SK-N-SH treated with all-trans-retinoic acid at 6 μM for 48 hours (cell line): Measurements from ENCODE around the gene GPR3.

ENCODE experiments used
- ATAC-seq: fragments of 200-7000 bp; cut with Tn5 transposase; 3 replicates; pipeline ENCODE4 v1.9.1; 2020; ENCODE audit warnings: mild to moderate bottlenecking, moderate library complexity
- BACH2 ChIP-seq: fragments of 250-450 bp; sonication (Bioruptor Pico); IDR thresholded peaks from 2 replicates; pipeline ENCODE4 v1.9.0; 2021; ENCODE audit warnings: mild to moderate bottlenecking, borderline replicate concordance
- CREB5 ChIP-seq: fragments of 250-450 bp; sonication (Bioruptor Pico); IDR thresholded peaks from 2 replicates; pipeline ENCODE4 v1.5.1; 2020; ENCODE audit warnings: low read depth, mild to moderate bottlenecking, moderate library complexity
- CSDC2 ChIP-seq: fragments of 250-450 bp; sonication (Bioruptor Pico); IDR thresholded peaks from 2 replicates; pipeline ENCODE4 v1.5.0; 2020; ENCODE audit warnings: mild to moderate bottlenecking, moderate library complexity
- CSRNP3 ChIP-seq: fragments of 250-450 bp; sonication (Bioruptor Pico); IDR thresholded peaks from 2 replicates; pipeline ENCODE4 v1.5.1; 2021; ENCODE audit warnings: mild to moderate bottlenecking, moderate library complexity
- ESRRG ChIP-seq: fragments of 250-450 bp; sonication (Bioruptor Pico); IDR thresholded peaks from 2 replicates; pipeline ENCODE4 v1.6.1; 2021; ENCODE audit warnings: mild to moderate bottlenecking
- GLIS3 ChIP-seq: fragments of 250-450 bp; sonication (Bioruptor Pico); IDR thresholded peaks from 2 replicates; pipeline ENCODE4 v1.5.0; 2020; ENCODE audit warnings: mild to moderate bottlenecking, moderate library complexity
- ISL1 ChIP-seq: fragments of 250-450 bp; sonication (Bioruptor Pico); IDR thresholded peaks from 2 replicates; pipeline ENCODE4 v2.1.2; 2022; ENCODE audit warnings: mild to moderate bottlenecking, moderate library complexity
- OSR1 ChIP-seq: fragments of 250-450 bp; sonication (Bioruptor Pico); IDR thresholded peaks from 2 replicates; pipeline ENCODE4 v1.8.0; 2022; ENCODE audit warnings: moderate library complexity, mild to moderate bottlenecking, inconsistent platforms
- PATZ1 ChIP-seq: fragments of 250-450 bp; sonication (Bioruptor Pico); IDR thresholded peaks from 2 replicates; pipeline ENCODE4 v1.8.0; 2020; ENCODE audit warnings: mild to moderate bottlenecking, moderate library complexity, borderline replicate concordance
- PPARA ChIP-seq: fragments of 250-450 bp; sonication (Bioruptor Pico); IDR thresholded peaks from 2 replicates; pipeline ENCODE4 v1.5.0; 2020; ENCODE audit warnings: mild to moderate bottlenecking, borderline replicate concordance
- RARB ChIP-seq: fragments of 250-450 bp; sonication (Bioruptor Pico); IDR thresholded peaks from 2 replicates; pipeline ENCODE4 v1.8.0; 2021; ENCODE audit warnings: mild to moderate bottlenecking, moderate library complexity
- SNAI2 ChIP-seq: fragments of 250-450 bp; sonication (Bioruptor Pico); IDR thresholded peaks from 2 replicates; pipeline ENCODE4 v1.5.0; 2020; ENCODE audit warnings: mild to moderate bottlenecking, moderate library complexity
- TOX ChIP-seq: fragments of 250-450 bp; sonication (Bioruptor Pico); IDR thresholded peaks from 2 replicates; pipeline ENCODE4 v1.8.0; 2021; ENCODE audit warnings: mild to moderate bottlenecking, moderate library complexity, borderline replicate concordance
- TSHZ2 ChIP-seq: fragments of 250-450 bp; sonication (Bioruptor Pico); IDR thresholded peaks from 2 replicates; pipeline ENCODE4 v1.5.0; 2020; ENCODE audit warnings: mild to moderate bottlenecking, moderate library complexity
- ZC3H10 ChIP-seq: fragments of 250-450 bp; sonication (Bioruptor Pico); IDR thresholded peaks from 2 replicates; pipeline ENCODE4 v1.5.1; 2021; ENCODE audit warnings: mild to moderate bottlenecking, moderate library complexity
- ZFP30 ChIP-seq: fragments of 450-650 bp; formaldehyde crosslinking; IDR thresholded peaks from 2 replicates; pipeline ENCODE4 v1.5.0; 2022; ENCODE audit warnings: mild to moderate bottlenecking, moderate library complexity

Gene GPR3

GRCh38 chr1:27363766-27364695, 28.4 kb upstream of the GPR3 start (continued):
- TF ChIP-seq ZC3H10 (CRISPR knock-in tag) (no peak), ZFP30 (CRISPR knock-in tag) (no peak), GLIS3 (CRISPR knock-in tag) (no peak), OSR1 (CRISPR knock-in tag) (no peak)
- TF ChIP-seq, all 23 proteins: peak for 0

- ATAC-seq: no peak; the same call in 2 of the 3 replicates
- TF ChIP-seq CSRNP3 (CRISPR knock-in tag) (no peak), ISL1 (CRISPR knock-in tag) (no peak), ZFP30 (CRISPR knock-in tag) (no peak), ESRRG (no peak)
These were observed 27.6 kb upstream of the GPR3 start for GRCh38 chr1:27364696-27365371.

GRCh38 chr1:27365372-27366112, 26.9 kb upstream of the GPR3 start:
- ATAC-seq: peak; percentile 79
- TF ChIP-seq ZFP30 (CRISPR knock-in tag): no peak
- no peak for TF ChIP-seq CSDC2 (CRISPR knock-in tag)
- TF ChIP-seq ZC3H10 (CRISPR knock-in tag): no peak
- TF ChIP-seq ISL1 (CRISPR knock-in tag): no peak
- no peak for TF ChIP-seq CSRNP3 (CRISPR knock-in tag)
- no peak for TF ChIP-seq PATZ1 (CRISPR knock-in tag)
- no peak for TF ChIP-seq TOX
- TF ChIP-seq SNAI2 (CRISPR knock-in tag): no peak
- TF ChIP-seq RARB: no peak
- TF ChIP-seq TSHZ2 (CRISPR knock-in tag): no peak
- TF ChIP-seq PPARA (CRISPR knock-in tag): no peak
- TF ChIP-seq BACH2 (CRISPR knock-in tag): no peak
- no peak for TF ChIP-seq GLIS3 (CRISPR knock-in tag)
- TF ChIP-seq CREB5 (CRISPR knock-in tag): no peak
- TF ChIP-seq OSR1 (CRISPR knock-in tag): no peak
